Activated CD4-positive, CD25-positive, alpha-beta regulatory T cell (primary cell): ENCODE results near the gene DHX29.

Experiments used
- DNase-seq, 4 experiments: peaks; one replicate each; lab custom pipeline; 2025; lab: John Stamatoyannopoulos, UW

The DHX29 gene

GRCh38 chr5:55232985-55233928 lies 74.2 kb downstream of the DHX29 start, which contains the start of gene CCNO:
TSS of gene CCNO (minus strand) at chr5:55233608. CDS start at chr5:55233523, 85 bp downstream.
- peak; percentile 16 to 21 (median 18) for DNase-seq

DNA sequence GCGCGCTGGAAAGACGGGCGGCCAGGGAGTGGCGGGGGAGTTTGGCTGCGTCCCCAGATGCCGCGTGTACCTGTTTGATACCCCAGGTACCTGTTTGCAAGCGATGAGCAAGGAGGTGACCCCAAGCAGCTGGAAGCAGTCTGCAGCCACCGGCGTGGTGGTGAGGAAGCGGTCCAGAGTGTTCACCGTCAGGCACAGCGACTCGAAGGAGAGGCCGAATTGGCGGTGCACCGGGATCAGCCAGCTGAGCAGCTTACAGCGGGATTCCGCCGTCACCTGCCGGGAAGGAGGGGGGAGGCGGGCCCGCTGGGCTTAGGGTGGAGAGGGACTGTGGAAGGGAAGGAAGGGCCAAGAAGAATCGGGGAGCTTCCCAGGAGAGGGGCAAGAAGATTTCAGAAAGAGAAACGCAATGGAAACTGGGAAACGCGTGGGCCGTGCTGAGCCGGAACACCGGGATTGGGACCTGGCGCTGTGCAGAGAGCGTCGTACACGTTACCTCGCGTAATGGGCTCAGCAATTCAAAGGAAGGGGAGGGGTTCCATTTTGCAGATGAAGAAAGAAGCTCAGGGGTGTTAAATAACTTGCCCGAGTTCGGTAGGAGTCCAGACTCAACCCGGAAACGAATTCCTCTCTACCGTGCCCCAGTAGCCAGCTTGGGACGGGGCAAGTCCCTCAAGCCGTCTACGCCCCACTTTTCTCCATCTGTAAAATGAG lies 75.1 kb downstream of the DHX29 start:
- no peak for DNase-seq

GRCh38 chr5:55231919-55232270 lies 75.6 kb downstream of the DHX29 start:
- no peak for DNase-seq

DNA sequence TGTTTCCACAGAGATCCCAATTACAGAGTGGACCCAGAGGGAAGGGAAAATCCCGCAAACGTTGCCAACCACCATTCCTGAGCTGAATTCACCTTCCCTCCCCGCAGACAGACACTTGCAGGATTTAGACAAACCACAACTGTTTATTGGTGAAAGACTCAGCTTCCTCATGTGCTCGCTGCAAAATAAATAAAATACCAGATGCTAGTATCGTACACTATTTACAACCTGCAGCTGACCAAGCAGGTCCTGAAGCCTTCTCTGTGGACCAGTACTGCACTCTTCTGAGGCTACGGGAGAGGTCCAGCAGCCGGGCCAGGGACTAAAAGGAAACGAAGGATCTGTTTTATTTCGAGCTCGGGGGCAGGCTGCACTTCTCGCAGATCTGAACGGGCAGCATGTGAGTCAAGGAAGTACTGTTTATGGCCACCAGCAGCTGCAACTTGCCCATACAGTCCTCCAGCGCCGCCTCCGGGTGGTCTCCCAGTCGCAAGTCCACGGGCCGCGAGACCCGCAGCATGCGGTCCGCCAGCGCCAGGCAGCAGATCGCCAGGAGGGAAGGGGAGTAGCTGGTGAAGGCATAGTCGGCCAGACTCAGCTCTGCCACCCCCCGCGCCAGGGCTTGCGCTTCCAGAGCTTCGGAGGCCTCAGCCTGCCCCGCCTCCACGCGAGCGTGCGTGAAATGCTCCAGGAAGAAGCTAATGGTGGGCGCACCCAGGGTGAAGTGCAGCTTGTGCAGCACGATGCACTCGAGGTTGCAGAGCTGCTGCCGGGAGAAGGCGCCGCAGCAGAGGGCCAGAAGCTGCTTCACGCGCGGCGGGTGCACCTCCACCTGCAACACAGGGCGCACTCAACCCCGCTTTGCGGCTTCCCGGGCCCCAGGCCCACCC lies 76.2 kb downstream of the DHX29 start:
- DNase-seq: no peak

GRCh38 chr5:55230086-55230629 lies 77.3 kb downstream of the DHX29 start:
- no peak for DNase-seq

GRCh38 chr5:55227664-55228430 lies 79.6 kb downstream of the DHX29 start:
- DNase-seq: no peak

DNA sequence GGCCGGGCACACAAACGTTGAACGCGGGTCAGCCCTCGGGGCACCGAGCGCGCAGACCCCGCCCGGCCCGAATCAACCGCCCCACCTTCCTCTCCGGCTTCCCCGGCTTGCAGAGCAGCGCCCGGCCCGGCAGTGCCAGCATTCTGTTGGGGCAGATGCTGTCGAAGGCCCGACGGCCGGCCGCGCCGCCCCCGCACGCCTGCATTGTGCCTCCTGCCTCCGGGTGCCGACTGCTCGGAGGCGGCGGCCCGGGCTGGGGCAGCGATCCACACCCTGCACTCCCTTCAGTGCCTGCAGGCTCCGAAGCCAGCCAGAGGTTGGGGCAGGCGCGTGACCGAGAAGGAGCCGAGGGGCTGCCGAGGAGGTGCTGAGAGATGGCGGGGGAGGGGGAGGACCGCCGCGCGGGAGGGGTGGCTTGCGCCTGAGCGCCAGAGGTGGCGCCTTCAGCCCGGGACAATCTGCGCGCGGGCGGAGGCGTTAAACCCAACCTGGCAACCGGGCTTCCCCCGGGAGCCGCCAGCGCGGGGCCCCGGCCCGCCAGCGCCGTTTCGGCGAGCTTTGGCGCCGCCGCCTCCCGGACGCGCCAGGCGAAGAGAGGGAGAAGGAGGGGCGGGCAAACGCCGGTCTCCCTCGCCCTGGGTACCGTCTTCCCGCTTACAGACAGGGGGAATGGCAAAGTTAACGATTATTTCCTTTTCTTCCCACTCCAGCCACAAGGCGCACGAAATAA lies 80.4 kb downstream of the DHX29 start, which contains the start of gene MCIDAS:
MCIDAS (minus strand) TSS at position 382 of the 730 bp plus-strand sequence; CDS start at position 205, 177 bp downstream.
- peak in 3 of 4 experiments; percentile 6 to 12 (median 10) for DNase-seq

- peak in 3 of 4 experiments; percentile 10 to 22 (median 15) for DNase-seq
These were observed 81.2 kb downstream of the DHX29 start for GRCh38 chr5:55226027-55226933.

GRCh38 chr5:55225346-55225745 lies 82.1 kb downstream of the DHX29 start:
- DNase-seq: no peak

DNA sequence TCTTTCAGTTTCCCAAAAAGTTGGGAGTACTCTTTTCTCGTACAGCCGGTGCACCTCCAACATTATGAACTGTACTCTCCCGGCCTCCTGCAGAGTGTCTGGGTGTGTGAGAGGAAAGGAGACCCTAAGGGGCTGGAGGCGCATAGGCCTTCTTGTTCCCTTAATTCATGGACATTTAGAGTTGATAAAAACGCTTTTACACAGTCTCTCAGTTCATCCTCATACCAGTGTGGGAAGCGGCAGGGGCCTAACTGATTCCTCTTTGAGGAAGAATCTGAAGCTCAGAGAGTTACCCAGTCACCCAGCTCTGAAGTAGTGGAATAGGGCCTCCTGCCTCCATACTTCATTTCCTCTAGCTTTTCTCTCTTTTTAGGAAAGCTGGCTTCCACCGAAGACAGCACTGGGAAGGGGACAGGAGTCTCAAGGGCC lies 83.7 kb downstream of the DHX29 start:
- no peak for DNase-seq

DNA sequence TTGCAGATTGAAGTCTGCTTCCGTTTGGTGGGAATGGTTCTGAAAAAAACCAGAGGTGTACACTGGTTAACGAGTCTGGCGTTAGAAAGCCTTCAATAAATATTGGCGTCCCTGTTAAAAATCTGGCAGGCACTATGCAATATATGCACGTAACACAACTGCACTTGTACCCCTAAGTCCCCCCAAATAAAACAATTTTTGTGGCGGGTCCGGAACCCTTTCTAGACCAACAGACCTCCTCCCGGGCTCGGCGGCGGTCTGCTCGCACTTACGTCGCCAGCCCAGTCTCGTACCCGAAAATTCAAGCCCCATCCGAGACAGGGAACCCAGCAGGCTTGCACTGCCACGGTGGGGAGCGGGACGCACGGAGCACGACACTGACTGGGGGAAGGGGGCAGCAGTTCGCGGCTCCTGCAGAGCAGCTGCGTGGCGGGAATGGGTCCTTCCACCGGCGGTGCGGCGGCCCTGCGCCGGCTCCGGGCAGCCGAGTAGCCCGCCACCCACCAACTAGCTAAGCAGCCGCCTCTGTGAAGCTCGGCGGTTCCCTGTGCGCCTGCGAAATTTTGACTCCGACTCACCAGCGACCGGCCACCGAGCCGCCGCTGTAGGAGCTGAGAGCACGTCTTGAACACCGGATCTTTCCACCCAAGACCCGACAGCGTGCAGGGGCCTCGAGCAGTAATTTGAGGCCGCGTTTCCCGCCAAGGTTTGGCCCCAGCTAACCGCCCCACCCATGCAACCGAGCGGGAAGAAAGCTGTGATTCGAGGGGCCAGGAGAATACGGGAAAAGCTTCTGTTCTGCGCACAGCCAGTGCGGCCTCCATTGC lies 84.3 kb downstream of the DHX29 start:
- DNase-seq: no peak

DNA sequence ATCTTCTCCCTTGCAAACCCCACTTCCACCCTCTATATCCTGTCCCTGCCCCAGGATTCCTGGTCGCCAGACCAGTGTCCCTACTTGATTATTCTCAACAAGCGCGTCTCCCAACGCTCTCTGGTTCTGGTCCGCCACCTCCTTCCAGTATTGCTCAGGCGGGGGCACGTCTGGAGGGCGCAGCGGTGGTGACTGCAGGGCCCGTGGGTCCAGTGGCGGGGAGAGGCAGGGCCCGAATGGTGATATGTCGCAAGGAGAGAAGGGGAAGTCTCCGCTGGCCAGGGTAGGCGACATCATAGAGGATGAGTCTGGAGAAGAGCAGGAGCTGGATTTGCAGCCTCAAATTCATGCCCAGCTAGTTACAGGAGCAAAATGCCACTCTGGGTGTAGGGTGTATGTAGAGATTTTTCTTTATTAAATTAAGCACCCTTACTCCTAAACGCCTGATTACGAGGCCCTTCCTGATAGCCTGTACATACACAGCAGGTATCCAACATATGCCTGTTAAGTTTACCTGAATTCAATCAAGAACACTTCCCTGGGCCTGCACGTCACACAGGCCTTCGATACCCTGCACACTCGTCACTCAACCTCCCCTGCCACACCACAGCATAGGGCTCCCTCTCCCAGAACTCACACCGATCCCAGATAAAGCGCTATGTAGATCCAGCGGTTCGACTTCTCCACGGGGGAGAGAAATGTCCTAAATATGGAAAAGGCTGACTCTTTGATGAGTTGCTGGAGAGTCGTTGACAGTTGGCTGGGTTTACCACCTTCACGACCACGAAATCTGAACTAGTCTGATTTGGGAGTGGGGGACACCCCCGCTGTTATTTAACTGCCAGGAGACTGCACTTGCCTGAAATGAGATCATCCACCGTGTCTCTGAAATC lies 85.2 kb downstream of the DHX29 start:
- DNase-seq: no peak

DNA sequence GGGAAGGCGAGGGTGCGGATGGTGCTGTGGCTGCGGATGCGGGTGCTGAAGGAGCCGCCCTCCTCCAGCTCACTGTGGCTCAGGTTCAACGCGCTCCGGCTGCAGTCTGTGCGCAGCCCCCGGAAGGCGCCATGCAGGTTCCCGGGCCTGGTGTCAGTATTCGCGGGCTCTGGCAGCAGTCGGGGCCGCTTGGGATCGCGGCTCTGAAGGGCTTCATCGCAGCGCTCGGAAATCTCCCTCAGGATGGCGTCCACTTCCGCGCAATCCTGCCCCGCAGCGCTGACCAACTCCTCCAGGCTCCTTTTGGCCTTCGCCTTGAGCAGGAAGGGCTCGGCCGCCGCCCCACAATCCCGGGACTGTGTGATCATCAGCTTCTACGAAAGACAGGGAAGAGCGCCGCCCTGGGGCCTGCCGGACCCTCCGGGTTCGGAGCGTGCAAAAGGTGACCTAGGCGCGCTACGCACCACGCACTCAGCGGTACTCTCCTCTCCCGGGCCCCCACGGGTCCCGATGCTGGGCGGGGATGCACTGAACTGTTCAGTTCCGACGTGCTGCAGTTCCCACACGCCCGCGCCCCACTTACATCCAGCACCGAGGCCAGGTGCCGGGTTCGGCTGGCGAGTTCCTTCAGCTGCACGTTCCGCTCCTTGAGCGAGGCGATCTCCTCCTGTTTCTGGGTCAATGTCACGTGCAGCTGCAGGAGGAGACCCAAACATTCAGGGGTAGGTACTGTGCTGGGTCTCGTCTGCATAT lies 86.9 kb downstream of the DHX29 start:
- no peak for DNase-seq

GRCh38 chr5:55219770-55220169 lies 87.7 kb downstream of the DHX29 start:
- no peak for DNase-seq

DNA sequence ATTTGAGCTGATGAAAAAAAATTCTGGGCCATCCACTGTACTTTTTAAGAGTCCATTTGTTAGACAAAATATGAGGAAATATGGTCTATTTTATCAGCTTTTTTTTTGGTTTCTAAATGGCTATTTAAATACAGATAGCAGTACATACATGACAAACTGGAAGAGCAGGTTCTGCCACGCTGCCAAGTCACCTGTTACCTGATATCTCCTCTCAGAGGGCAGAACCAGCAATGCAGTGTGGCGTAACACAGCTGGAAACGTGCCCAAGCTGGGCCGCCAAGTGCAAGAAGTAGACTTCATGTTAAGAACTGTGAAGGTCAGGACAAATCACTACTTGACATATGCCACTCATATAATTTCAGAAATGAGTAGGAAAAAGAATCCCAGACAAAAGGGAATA lies 88.5 kb downstream of the DHX29 start:
- no peak for DNase-seq

- no peak for DNase-seq
These were observed 96.2 kb downstream of the DHX29 start for GRCh38 chr5:55211184-55211874.
